HG03175 (cell line): ENCODE results near the gene MAP7D3.

Experiments used
- ATAC-seq: cut with Tn5 transposase; IDR thresholded peaks from one replicate; pipeline ENCODE4 v1.9.1; 2021; ENCODE audit warnings: mild to moderate bottlenecking, moderate library complexity; ENCODE audit not compliant: unreplicated experiment

Gene MAP7D3

DNA sequence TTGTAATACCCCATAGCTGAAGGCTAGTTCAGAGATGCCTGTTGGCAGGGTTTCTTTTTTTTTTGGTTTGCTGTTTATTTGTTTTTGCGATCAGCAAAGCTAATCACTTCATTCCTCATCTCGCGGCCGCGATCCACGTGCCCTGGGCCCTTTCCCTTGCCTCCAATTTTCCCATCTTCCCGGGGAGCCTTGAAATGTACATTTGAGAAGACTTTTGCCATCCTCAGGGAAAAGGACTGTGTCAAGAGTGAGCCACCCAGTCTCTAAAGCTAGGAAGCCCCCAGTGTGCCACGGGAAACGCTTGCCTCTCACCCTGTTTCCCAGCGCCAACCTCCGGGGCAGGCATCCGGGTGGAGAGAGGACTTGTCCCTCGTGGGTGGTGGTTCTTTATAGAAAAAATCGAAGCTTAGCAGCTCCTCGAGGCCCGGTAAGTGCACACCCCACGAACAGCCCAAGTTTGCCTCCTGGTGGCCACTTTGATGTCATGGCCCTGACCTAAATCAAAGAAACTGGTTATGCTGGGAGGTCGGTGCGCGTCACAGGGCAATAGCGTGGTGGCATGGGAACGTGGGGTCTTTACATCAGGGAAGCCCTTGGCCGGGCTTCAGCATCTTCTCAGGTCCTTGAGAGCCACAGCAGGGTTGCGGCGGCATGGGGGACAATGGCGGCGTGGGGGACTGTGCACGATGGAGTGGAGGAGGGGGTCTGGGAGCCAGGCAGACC lies 42.0 kb downstream of the MAP7D3 start:
- no peak for ATAC-seq

- no peak for ATAC-seq
These were observed 43.7 kb downstream of the MAP7D3 start for GRCh38 chrX:136207546-136207945.

DNA sequence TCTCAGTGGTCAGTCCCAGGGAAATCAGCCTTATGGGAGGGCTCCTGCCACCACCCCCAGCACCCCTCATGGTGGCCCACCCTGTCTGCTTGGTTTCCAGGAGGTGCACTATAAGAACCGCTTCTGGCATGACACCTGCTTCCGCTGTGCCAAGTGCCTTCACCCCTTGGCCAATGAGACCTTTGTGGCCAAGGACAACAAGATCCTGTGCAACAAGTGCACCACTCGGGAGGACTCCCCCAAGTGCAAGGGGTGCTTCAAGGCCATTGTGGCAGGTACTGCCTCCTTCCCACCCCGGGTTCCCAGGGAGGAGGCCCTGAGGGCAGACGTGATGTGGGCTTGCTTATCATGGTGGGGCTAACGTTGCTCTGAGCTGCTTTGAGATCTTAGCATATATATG lies 44.3 kb downstream of the MAP7D3 start:
- no peak for ATAC-seq

DNA sequence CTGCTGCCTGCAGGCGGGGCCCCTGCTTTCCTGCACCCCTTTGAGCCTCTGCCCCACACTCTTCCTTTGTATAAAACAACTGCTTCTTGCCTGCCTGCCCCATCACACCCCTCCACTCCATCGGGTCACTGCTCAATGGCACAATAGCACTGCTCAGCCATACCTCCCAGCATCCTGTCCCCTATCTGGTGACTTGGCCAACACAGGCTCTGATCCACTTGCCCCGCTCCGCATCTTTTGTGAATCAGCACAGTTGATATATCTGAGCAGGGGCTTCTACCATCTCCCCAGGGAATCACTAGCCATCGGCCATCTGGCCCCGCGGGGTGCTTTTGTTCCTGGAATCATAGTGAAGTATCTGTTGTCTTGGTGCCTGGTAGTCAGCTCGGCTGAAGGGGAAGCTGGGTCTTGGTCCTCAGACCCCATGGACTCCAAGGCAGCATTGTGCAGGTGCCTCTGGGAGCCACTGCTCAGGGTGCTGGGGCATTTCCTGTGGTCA lies 45.3 kb downstream of the MAP7D3 start:
- no peak for ATAC-seq

DNA sequence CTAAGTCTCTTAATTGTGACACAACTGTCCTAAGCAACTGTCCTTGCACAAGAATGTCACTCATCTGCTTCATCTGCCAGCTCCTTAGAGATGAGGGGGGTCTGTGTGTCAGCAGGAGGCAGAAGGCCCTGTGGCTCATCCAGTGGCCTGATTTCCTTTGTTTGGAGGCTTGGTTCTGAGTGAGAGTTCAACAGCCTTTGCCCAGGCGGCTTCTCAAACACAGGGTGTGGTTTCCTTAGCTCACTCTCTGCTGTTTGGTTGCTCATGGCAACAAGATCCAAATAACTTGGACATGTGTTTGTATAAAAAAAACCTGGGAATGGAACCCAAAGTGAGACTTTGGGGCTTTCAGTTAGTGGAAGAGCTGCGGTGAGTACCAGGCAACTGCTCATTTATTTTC lies 46.6 kb downstream of the MAP7D3 start:
- ATAC-seq, result no peak

DNA sequence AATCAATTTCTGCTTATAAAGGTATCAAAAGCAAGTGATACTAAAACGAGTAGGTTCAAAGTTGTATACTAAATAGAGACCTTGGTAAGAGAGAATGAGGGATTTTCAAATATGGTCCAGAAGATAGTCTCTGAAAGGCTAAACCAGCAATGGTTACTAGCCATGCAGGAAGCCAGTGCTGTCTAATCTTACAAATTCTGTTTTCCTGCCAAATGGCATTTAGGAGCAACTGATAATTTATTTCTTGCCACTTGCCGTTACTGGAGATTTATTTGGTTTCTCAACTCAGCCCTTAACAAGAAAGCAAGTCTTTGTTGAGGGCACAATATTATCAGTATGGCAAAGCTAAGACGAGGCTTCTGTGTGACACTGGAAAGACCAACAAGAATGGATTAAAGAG lies 47.2 kb downstream of the MAP7D3 start:
- no peak for ATAC-seq

DNA sequence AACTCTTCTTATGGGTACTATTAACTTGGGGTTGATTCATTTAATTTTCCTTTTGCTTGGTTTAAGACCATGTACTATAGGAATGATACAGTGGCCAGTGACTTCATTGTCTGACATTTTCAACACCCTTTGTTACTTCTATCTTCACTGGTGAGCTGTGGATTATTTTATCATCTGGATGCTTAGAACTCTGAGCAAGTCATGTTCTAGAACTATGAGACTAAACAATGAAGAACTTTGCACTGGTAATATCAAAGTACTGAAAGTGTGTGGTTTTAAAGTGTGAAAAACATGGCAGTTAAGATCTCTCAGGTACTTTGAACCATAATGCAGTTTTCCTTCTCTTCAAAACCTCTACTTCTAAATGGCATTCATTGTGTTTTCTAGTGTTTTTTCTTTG lies 47.8 kb downstream of the MAP7D3 start:
- no peak for ATAC-seq

DNA sequence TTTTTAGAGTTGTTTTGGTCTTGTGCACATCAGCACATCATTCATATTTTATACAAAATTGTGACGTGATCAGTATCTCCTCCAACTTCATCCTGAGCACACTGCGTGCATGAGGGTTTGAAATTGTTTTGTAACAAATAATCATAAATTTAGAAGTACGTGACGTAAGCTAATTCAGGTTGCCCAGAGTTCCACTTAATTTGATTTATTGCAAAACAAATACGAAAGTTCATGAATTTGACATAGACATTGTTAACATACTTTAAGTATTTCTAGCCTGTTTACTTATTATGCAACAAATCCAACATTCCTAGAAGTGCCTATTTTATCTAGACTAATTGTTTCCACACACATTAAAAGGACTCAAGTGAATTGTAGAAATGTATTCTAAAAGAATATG lies 48.3 kb downstream of the MAP7D3 start:
- no peak for ATAC-seq

- no peak for ATAC-seq
These were observed 49.6 kb downstream of the MAP7D3 start for GRCh38 chrX:136201601-136202000.

- ATAC-seq, result no peak
These were observed 50.7 kb downstream of the MAP7D3 start for GRCh38 chrX:136200466-136200865.

DNA sequence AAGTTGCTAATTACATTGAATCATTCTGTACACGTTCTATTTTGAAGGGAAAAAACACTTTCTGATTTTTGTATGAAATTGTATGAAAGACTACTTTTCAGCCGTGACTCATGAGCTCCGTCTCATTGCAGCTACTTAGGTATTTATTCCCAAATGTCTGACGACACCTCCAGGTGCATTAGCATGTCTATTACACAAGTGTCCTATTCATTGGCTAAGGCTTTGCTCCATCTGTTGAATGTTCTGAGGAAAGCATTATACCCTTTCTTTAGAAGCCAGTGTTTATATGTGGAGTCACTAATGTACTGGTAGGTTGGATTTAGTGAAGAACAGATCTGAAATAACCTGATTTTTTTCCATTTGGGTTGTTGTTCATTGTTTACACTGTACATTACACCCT lies 51.8 kb downstream of the MAP7D3 start:
- no peak for ATAC-seq

GRCh38 chrX:136198678-136199243 lies 52.4 kb downstream of the MAP7D3 start:
- no peak for ATAC-seq

DNA sequence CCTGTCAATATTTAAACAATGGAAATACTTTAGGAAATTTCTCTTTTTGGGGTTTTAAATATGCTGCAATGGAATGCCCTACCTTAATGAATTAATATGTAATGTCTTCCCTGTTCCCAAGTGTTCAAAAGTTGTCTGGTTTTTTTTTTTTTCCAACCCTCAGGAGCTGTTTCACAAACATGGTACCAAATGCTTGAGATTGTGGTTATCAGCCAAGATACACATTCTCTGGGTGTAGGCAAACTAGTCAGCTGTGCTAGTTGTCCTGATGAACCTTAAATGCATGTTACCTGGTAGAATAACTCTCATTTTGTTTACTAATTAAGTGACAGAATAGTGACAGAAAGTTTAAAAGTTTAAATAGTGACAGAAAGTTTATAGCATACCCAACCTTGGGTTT lies 53.2 kb downstream of the MAP7D3 start:
- ATAC-seq, result no peak

GRCh38 chrX:136196691-136197155 lies 54.5 kb downstream of the MAP7D3 start:
- no peak for ATAC-seq

GRCh38 chrX:136195247-136195646 lies 56.0 kb downstream of the MAP7D3 start:
- ATAC-seq, result no peak

DNA sequence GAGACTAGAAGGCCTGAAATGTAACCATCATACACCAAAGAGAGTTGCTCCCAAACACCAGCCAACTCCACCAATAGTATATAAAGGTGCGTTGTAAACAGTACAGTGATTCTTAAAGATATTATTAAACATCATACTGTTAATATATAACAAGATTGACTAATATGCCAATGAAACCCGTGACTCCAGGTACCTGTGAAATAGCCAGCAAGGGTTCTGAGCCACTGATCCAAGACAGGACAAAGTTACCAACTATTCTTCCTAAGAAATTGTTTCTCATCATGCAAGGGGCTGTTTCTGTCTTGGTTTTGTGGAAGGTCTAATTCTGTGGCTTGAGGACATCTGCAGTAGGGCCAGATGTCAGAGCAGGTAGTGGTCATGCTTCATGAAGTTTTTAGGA lies 56.7 kb downstream of the MAP7D3 start:
- ATAC-seq, result no peak

DNA sequence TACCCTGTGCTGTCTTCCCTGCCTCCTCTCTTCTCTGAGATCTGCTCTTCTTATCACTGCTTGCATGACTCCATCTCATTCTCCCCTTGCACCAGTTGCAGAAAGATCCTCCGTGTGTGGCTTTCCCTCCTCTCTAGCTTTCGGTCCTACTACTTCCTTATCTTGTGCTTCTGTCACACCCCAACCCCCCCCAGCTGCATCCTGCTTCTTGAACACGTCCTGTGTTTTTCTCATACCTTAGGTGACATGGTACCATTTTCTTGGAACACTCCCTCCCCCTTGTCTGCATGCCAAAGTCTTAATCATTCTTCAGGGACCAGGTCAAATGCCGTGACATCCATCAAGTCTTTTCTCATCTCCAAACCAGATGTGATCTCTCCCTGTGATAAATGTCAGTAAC lies 57.4 kb downstream of the MAP7D3 start:
- no peak for ATAC-seq

DNA sequence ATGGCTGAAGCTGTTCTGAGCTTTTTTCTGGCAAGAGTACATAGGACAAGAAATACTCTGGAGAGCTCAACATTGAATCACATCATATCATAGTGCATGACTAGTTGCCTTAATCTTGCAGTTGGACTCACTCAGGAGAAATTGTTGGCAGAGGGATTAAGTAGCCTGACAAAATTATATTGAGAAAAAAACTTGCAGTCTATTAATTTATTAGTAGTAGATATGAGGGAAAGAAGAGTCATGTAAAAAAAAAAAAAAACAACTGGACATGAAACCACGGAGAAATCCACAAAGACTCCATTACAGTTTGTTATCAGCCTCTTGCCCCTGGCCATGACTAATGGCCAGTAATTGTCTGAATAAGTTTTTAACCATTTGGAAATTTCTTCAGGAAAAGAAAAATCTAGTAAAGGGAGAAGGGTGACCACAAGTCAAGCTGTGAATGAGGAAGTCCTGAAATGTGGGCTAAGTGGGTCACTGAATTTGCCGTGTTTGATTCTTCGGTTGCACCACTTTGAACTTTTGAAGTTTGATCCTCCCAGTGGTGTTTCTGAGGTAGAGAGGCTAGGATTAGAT lies 58.3 kb downstream of the MAP7D3 start:
- no peak for ATAC-seq

- ATAC-seq, result no peak
These were observed 59.1 kb downstream of the MAP7D3 start for GRCh38 chrX:136192135-136192534.

GRCh38 chrX:136191171-136191570 lies 60.0 kb downstream of the MAP7D3 start:
- no peak for ATAC-seq

GRCh38 chrX:136190038-136190713 lies 61.0 kb downstream of the MAP7D3 start:
- ATAC-seq, result no peak

GRCh38 chrX:136189222-136189621 lies 62.0 kb downstream of the MAP7D3 start:
- ATAC-seq, result no peak
